Measurements from ENCODE around the gene FABP1.

Gene FABP1

DNA sequence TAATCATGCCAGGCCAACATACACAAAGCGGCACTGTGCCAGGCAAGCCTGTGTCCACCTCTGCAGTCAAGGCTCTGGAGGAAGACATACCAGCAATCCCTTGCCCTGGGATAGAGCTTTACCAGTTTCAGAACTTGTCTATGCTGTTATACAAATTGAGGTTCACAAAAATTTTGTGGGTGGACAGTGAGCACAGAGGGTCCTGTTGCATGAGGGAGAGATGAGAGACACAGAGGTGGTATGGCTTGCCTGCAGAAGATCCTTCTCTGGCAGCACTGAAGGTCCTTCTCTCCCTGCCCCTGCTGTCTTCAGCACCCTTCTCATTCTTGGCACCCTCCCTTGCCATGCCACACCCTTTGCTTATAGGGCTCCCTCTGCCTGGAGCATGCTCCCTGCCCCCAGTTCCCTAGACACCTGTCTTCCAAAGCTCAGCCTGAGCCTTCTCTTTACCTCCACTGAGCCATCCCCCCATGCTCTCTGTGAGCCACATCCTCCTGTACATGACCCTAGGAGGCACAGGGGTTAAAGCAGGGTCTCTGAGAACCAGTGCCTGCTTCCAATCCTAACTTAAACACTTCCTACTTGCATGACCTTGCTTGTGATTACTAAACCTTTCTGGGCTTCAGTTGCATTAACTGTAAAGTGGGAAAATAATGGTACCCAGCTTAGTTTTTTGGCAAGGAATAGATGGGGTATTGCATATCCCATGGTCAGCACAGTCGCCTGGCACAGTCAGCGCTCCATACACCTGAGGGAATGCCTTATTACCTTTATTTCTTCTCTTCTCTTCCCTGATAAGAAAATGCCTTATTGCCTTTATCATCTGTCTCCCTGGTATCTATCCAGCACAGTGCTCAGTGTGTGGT, 857 bp downstream of the FABP1 start:
- no peaks in the 10 kb centered on the region for H3K9me3 ChIP-seq (ENCODE audit: control insufficient read depth in 5 of 5, low read length in 5 of 5)
- no peaks in the 10 kb centered on the region for H3K36me3 ChIP-seq (ENCODE audit: control insufficient read depth in 5 of 5, insufficient read depth in 5 of 5, low read length in 5 of 5)
- H3K9ac ChIP-seq (ENCODE audit: low read length in 5 of 5) = no peak overlapping the region
- H3K4me3 ChIP-seq (ENCODE audit: low read depth in 1 of 5, low read length in 5 of 5) = no peak overlapping the region
- H3K27me3 ChIP-seq (ENCODE audit: control insufficient read depth in 5 of 5, insufficient read depth in 4 of 5, low read length in 5 of 5) = peaks cover 4 to 14% (median 5%) of the 10 kb centered on the region in 5 donors
- H3K27ac ChIP-seq (ENCODE audit: low read depth, low read length) = no peak overlapping the region
- no peaks in the 10 kb centered on the region for H3K4me1 ChIP-seq (ENCODE audit: control insufficient read depth in 5 of 5, insufficient read depth in 5 of 5, low read length in 5 of 5)

GRCh38 chr2:88125924-88126771, 1.7 kb downstream of the FABP1 start:
- H3K9me3 ChIP-seq (ENCODE audit: control insufficient read depth in 5 of 5, low read length in 5 of 5) = no peaks in the 10 kb centered on the region
- no peaks in the 10 kb centered on the region for H3K4me1 ChIP-seq (ENCODE audit: control insufficient read depth in 5 of 5, insufficient read depth in 5 of 5, low read length in 5 of 5)
- peaks cover 4 to 14% (median 4%) of the 10 kb centered on the region in 5 donors for H3K27me3 ChIP-seq (ENCODE audit: control insufficient read depth in 5 of 5, insufficient read depth in 4 of 5, low read length in 5 of 5)
- no peaks in the 10 kb centered on the region for H3K36me3 ChIP-seq (ENCODE audit: control insufficient read depth in 5 of 5, insufficient read depth in 5 of 5, low read length in 5 of 5)
- no peak overlapping the region for H3K9ac ChIP-seq (ENCODE audit: low read length in 5 of 5)
- H3K4me3 ChIP-seq (ENCODE audit: low read depth in 1 of 5, low read length in 5 of 5) = no peak overlapping the region
- no peak overlapping the region for H3K27ac ChIP-seq (ENCODE audit: low read depth, low read length)

GRCh38 chr2:88125344-88125923, 2.4 kb downstream of the FABP1 start:
- Histone ChIP-seq H3K27me3 (ENCODE audit: control insufficient read depth in 5 of 5, insufficient read depth in 4 of 5, low read length in 5 of 5) (peaks cover 3 to 14% (median 4%) of the 10 kb centered on the region in 5 donors), H3K36me3 (ENCODE audit: control insufficient read depth in 5 of 5, insufficient read depth in 5 of 5, low read length in 5 of 5) (no peaks in the 10 kb centered on the region), H3K9me3 (ENCODE audit: control insufficient read depth in 5 of 5, low read length in 5 of 5) (no peaks in the 10 kb centered on the region), H3K4me3 (ENCODE audit: low read depth in 1 of 5, low read length in 5 of 5) (no peak overlapping the region), H3K9ac (ENCODE audit: low read length in 5 of 5) (no peak overlapping the region), H3K4me1 (ENCODE audit: control insufficient read depth in 5 of 5, insufficient read depth in 5 of 5, low read length in 5 of 5) (no peaks in the 10 kb centered on the region), H3K27ac (ENCODE audit: low read depth, low read length) (no peak overlapping the region)

GRCh38 chr2:88123975-88124917, 3.6 kb downstream of the FABP1 start:
- Histone ChIP-seq H3K27me3 (ENCODE audit: control insufficient read depth in 5 of 5, insufficient read depth in 4 of 5, low read length in 5 of 5) (peaks cover 3 to 14% (median 4%) of the 10 kb centered on the region in 5 donors), H3K27ac (ENCODE audit: low read depth, low read length) (no peak overlapping the region), H3K9ac (ENCODE audit: low read length in 5 of 5) (no peak overlapping the region), H3K36me3 (ENCODE audit: control insufficient read depth in 5 of 5, insufficient read depth in 5 of 5, low read length in 5 of 5) (no peaks in the 10 kb centered on the region), H3K9me3 (ENCODE audit: control insufficient read depth in 5 of 5, low read length in 5 of 5) (no peaks in the 10 kb centered on the region), H3K4me3 (ENCODE audit: low read depth in 1 of 5, low read length in 5 of 5) (no peak overlapping the region), H3K4me1 (ENCODE audit: control insufficient read depth in 5 of 5, insufficient read depth in 5 of 5, low read length in 5 of 5) (no peaks in the 10 kb centered on the region)

DNA sequence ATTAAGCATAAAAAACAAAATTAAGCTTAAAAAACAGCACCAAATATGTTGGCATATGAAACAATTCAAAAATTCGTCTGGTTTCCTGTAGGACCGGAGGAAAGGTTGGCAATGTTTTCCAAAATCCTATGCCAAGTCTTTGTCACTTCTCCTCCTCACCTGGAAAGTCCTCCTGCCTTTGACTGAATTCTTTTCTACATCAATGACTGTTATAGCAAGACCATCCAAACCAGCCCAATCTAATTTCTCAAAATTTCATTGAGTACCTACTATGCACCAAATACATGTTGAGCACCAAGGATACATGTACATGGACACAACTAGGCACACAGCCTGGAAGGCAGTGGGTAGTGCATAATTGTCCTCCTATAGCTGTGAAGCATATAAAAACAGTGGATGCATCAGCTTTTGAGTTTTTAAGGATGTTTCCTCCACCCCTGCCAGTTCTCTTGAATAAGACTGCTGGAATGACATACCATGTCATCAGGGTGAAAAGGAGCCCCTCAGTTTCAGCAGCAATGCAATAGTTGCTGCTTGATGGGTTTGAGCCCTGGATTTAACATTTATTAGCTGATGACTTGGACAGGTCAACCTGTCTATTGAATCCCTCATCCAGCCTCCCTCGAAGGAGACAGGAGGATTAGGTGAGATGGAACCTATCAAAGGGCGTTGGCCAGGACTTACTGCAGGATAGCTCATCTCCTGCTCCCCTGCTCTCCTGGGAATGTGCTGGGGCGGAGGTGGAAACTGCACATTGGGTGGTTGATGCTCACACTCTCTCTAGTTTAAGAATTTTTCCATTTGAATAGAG, 4.5 kb downstream of the FABP1 start:
- Histone ChIP-seq H3K4me1 (ENCODE audit: control insufficient read depth in 5 of 5, insufficient read depth in 5 of 5, low read length in 5 of 5) (no peaks in the 10 kb centered on the region), H3K27me3 (ENCODE audit: control insufficient read depth in 5 of 5, insufficient read depth in 4 of 5, low read length in 5 of 5) (peaks cover 3 to 14% (median 4%) of the 10 kb centered on the region in 5 donors), H3K36me3 (ENCODE audit: control insufficient read depth in 5 of 5, insufficient read depth in 5 of 5, low read length in 5 of 5) (no peaks in the 10 kb centered on the region), H3K4me3 (ENCODE audit: low read depth in 1 of 5, low read length in 5 of 5) (no peak overlapping the region), H3K9ac (ENCODE audit: low read length in 5 of 5) (no peak overlapping the region), H3K27ac (ENCODE audit: low read depth, low read length) (no peak overlapping the region), H3K9me3 (ENCODE audit: control insufficient read depth in 5 of 5, low read length in 5 of 5) (no peaks in the 10 kb centered on the region)

DNA sequence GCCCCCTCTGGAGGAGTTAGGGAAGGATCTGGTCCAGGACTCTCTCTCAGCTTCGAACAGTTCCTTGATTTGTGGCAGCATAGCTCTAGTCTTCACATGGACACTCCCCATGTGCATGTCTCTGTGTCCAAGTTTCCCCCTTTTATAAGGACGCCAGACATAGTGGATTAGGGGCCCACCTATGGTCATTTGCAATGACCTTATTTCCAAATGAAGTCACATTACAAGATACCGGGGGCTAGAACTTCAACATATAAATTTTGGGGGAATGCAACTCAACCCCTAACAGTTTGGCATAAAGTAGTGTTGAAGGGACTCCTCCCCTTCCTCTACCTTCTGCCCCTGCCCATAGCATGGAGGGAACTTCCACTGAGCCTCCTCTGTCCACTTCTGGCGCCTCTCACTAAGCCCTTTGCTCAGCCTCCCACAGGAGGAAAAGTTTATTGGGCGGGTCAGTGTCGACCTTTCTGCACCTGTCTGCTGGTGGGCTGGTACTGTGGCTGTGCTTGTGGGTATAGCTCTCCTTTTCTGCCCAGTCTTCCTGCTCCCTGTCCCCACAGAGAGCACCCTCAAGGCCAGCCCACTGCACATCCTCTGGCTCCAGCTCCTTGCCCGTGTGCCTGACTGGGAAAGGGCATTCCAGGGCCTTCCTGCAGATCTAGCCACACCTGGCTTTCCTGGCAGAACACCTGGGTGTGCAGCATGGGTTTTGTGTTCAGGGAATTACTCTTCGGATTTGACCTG, 5.5 kb downstream of the FABP1 start:
- Histone ChIP-seq H3K27me3 (ENCODE audit: control insufficient read depth in 5 of 5, insufficient read depth in 4 of 5, low read length in 5 of 5) (peaks cover 3 to 17% (median 4%) of the 10 kb centered on the region in 5 donors), H3K27ac (ENCODE audit: low read depth, low read length) (no peak overlapping the region)

GRCh38 chr2:88121678-88122077, 6.2 kb downstream of the FABP1 start:
- no peaks in the 10 kb centered on the region for H3K4me1 ChIP-seq (ENCODE audit: control insufficient read depth in 5 of 5, insufficient read depth in 5 of 5, low read length in 5 of 5)
- no peak overlapping the region for H3K9ac ChIP-seq (ENCODE audit: low read length in 5 of 5)
- H3K4me3 ChIP-seq (ENCODE audit: low read depth in 1 of 5, low read length in 5 of 5) = no peak overlapping the region
- H3K27me3 ChIP-seq (ENCODE audit: control insufficient read depth in 5 of 5, insufficient read depth in 4 of 5, low read length in 5 of 5) = peaks cover 0 to 15% (median 3%) of the 10 kb centered on the region in 5 donors
- no peaks in the 10 kb centered on the region for H3K36me3 ChIP-seq (ENCODE audit: control insufficient read depth in 5 of 5, insufficient read depth in 5 of 5, low read length in 5 of 5)
- no peak overlapping the region for H3K27ac ChIP-seq (ENCODE audit: low read depth, low read length)
- H3K9me3 ChIP-seq (ENCODE audit: control insufficient read depth in 5 of 5, low read length in 5 of 5) = no peaks in the 10 kb centered on the region

More for the DNA sequence above, 5.5 kb downstream of the FABP1 start:
- no peak overlapping the region for H3K4me3 ChIP-seq (ENCODE audit: low read depth in 1 of 5, low read length in 5 of 5)
- H3K36me3 ChIP-seq (ENCODE audit: control insufficient read depth in 5 of 5, insufficient read depth in 5 of 5, low read length in 5 of 5) = no peaks in the 10 kb centered on the region
- H3K4me1 ChIP-seq (ENCODE audit: control insufficient read depth in 5 of 5, insufficient read depth in 5 of 5, low read length in 5 of 5) = no peaks in the 10 kb centered on the region
- no peaks in the 10 kb centered on the region for H3K9me3 ChIP-seq (ENCODE audit: control insufficient read depth in 5 of 5, low read length in 5 of 5)
- no peak overlapping the region for H3K9ac ChIP-seq (ENCODE audit: low read length in 5 of 5)

DNA sequence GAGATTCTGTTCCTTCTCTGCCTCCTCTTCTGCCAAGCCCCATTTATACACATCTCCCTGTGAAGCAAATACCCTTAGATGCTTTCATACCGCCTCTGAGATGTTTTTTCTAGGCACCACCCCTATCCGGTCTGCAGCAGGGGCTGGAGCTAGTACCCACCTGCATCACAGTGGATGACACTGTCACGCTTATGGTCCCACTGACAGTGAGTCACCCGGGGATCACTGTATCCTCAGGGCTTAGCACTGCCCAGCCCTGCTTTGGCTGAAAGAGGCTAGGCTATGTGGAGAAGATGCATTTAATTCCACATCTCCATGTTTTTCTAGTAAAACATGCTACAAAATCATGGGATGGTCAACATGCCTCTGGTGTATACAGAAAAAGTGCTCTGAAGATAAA, 9.9 kb downstream of the FABP1 start:
- Histone ChIP-seq H3K27me3 (ENCODE audit: control insufficient read depth in 5 of 5, insufficient read depth in 4 of 5, low read length in 5 of 5) (peaks cover 0 to 3% (median 0%) of the 10 kb centered on the region in 5 donors), H3K9ac (ENCODE audit: low read length in 5 of 5) (no peak overlapping the region), H3K9me3 (ENCODE audit: control insufficient read depth in 5 of 5, low read length in 5 of 5) (no peaks in the 10 kb centered on the region), H3K27ac (ENCODE audit: low read depth, low read length) (no peak overlapping the region), H3K4me3 (ENCODE audit: low read depth in 1 of 5, low read length in 5 of 5) (no peak overlapping the region), H3K36me3 (ENCODE audit: control insufficient read depth in 5 of 5, insufficient read depth in 5 of 5, low read length in 5 of 5) (no peaks in the 10 kb centered on the region), H3K4me1 (ENCODE audit: control insufficient read depth in 5 of 5, insufficient read depth in 5 of 5, low read length in 5 of 5) (peaks cover 0 to 4% (median 0%) of the 10 kb centered on the region in 5 donors)

All from subcutaneous abdominal adipose tissue (tissue), 5 donors.